DOHH2 (cell line): ENCODE results near the gene KLC4.

Experiments used
- H3F3A ChIP-seq: fragments of 200-600 bp; sonication (generic), shearing (Covaris generic); 2 replicates; pipeline ENCODE4 v1.6.0; 2016; ENCODE audit warnings: antibody characterized with exemption, mild to moderate bottlenecking; ENCODE audit not compliant: control insufficient read depth, insufficient read depth
- H3K27ac ChIP-seq: fragments of 200-600 bp; sonication (generic); 2 replicates; pipeline ENCODE4 v1.5.1; 2014; ENCODE audit warnings: low read depth, mild to moderate bottlenecking, low read length, moderate library complexity
- H3K27me3 ChIP-seq: fragments of 200-600 bp; sonication (generic); 2 replicates; pipeline ENCODE4 v1.6.1; 2014; ENCODE audit warnings: mild to moderate bottlenecking, low read length, mixed read lengths; ENCODE audit not compliant: control insufficient read depth
- H3K36me3 ChIP-seq: fragments of 200-600 bp; sonication (generic); 2 replicates; pipeline ENCODE4 v1.6.1; 2014; ENCODE audit warnings: mild to moderate bottlenecking, low read length, moderate library complexity, mixed read lengths; ENCODE audit not compliant: control insufficient read depth
- H3K4me1 ChIP-seq: fragments of 200-600 bp; sonication (generic); 2 replicates; pipeline ENCODE4 v1.6.1; 2014; ENCODE audit warnings: mild to moderate bottlenecking, low read length, mixed read lengths; ENCODE audit not compliant: control insufficient read depth
- H3K4me2 ChIP-seq: fragments of 200-600 bp; sonication (generic); 2 replicates; pipeline ENCODE4 v1.6.0; 2014; ENCODE audit warnings: mild to moderate bottlenecking, low read length, moderate library complexity
- H3K4me3 ChIP-seq: fragments of 200-600 bp; sonication (generic); 2 replicates; pipeline ENCODE4 v1.5.1; 2014; ENCODE audit warnings: mild to moderate bottlenecking, low read length, mixed read lengths
- H3K79me2 ChIP-seq: fragments of 200-600 bp; sonication (generic); 2 replicates; pipeline ENCODE4 v1.6.1; 2014; ENCODE audit warnings: mild to moderate bottlenecking, low read length, mixed read lengths; ENCODE audit not compliant: control insufficient read depth
- H3K9me2 ChIP-seq: fragments of 200-600 bp; sonication (generic); replicated peaks from 2 replicates; pipeline ENCODE4 v1.6.1; 2014; ENCODE audit warnings: mild to moderate bottlenecking, low read length, mixed read lengths; ENCODE audit not compliant: control insufficient read depth
- H3K9me3 ChIP-seq: fragments of 200-600 bp; sonication (generic); 2 replicates; pipeline ENCODE4 v1.6.1; 2014; ENCODE audit warnings: antibody characterized with exemption, low read length, mixed read lengths; ENCODE audit not compliant: control insufficient read depth, insufficient read depth
- H4K20me1 ChIP-seq: fragments of 200-600 bp; sonication (generic); 2 replicates; pipeline ENCODE4 v1.6.0; 2014; ENCODE audit warnings: low read depth, mild to moderate bottlenecking, antibody characterized with exemption, low read length, moderate library complexity; ENCODE audit not compliant: control insufficient read depth, insufficient read depth
- EZH2phosphoT487 ChIP-seq: fragments of 200-600 bp; sonication (generic); IDR thresholded peaks from 2 replicates; pipeline ENCODE4 v1.6.1; 2017; ENCODE audit warnings: borderline replicate concordance, mild to moderate bottlenecking, antibody characterized with exemption, low read length, moderate library complexity, mixed read lengths
- TF ChIP-seq, protein P1 (sequence below): fragments of 200-600 bp; sonication (generic); IDR thresholded peaks from one replicate; pipeline ENCODE4 v1.5.1; 2014; ENCODE audit warnings: antibody characterized with exemption, mild to moderate bottlenecking, low read depth, low read length; ENCODE audit not compliant: poor library complexity, severe bottlenecking

Gene KLC4

DNA sequence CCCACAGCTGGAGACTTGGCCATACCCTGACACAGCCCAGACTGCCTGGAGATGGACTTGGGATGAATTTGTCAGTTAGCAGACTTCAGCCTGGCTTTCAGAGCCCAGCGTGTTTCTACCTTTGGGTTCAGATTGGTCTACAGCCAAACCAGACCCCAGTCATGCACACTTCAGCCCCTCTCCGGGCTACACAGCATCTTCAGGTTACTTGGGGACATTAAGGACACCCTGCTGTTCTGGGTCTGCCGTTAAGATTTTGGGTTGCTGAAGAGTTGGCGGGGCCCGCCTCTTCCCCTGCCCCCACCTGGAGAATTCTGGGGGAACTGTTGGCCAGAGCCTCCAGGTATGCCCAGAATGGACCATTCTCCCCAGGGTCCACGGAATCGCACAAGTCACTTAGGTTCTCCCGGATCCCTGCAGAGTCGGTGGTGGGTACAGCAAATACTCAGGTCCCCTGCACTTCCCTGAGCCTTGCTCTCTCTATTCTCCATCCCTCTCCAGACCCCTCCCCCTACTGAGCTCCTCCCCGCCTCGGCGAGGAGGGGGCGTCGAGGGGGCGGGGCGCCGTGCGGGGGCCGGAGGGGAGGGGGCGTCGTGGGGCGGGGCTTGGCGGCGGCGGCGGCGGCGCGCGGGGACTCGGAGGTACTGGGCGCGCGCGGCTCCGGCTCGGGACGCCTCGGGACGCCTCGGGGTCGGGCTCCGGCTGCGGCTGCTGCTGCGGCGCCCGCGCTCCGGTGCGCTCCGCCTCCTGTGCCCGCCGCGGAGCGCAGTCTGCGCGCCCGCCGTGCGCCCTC is 16.4 kb downstream of the KLC4 start, which contains the start of gene PTK7:
Gene PTK7 (plus strand): TSS at position 645 of the 794 bp plus-strand sequence. CDS start 175 bp downstream, outside the sequence.
- H3K27ac ChIP-seq = no peak within 1 kb of the TSS
- no peaks in the 10 kb centered on the region for H3F3A ChIP-seq

DNA sequence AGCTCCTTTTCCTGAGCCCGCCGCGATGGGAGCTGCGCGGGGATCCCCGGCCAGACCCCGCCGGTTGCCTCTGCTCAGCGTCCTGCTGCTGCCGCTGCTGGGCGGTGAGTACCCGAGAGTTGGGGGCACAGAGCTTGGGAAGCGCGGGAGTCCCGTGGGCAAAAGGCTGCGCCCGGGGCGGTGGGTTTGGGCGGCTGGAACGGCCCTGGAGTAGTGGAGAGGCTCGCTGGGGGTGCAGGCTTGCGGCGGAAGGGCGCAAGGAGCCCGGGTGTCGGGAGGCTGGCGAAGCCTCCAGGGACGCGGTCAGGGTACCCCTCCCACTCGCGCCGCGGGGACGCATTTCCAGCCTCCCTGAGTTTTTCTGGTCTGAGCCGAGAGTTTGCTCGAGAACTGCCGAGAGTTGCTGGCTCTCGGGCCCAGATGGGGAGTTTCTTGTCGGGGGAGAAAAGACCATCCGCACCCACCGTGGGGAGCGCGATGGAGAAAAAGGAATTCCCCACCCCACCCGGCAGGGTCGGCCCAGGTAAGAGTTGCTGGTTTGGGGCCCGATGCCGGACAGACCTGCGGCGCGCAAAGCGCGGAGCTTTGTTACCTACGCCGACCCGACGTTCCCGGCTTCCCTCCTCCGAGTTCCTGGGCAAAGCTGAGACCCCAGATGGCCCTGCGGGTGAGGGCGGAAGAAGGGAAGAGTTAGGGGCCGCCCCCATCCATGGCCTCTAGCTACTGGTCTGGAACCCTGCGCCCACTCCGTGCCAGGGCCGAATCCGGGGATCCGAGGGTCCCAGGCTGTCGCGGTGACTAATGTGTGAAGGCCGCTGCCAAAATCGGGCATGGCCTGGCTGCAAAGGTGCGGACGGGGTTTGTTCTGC is 17.3 kb downstream of the KLC4 start:
- no peaks in the 10 kb centered on the region for H3K9me3 ChIP-seq
- peaks cover 6% of the 10 kb centered on the region; the same call in 1 of the 2 replicates for H3K4me1 ChIP-seq
- H4K20me1 ChIP-seq = no peaks in the 10 kb centered on the region
- H3K4me2 ChIP-seq = peak overlapping the region; percentile 69
- no peaks in the 10 kb centered on the region for H3K9me2 ChIP-seq
- H3F3A ChIP-seq = no peaks in the 10 kb centered on the region
- H3K79me2 ChIP-seq = no peaks in the 10 kb centered on the region
- H3K36me3 ChIP-seq = no peaks in the 10 kb centered on the region
- peak; percentile 94 for TF ChIP-seq EZH2phosphoT487
- TF ChIP-seq, protein P1, sequence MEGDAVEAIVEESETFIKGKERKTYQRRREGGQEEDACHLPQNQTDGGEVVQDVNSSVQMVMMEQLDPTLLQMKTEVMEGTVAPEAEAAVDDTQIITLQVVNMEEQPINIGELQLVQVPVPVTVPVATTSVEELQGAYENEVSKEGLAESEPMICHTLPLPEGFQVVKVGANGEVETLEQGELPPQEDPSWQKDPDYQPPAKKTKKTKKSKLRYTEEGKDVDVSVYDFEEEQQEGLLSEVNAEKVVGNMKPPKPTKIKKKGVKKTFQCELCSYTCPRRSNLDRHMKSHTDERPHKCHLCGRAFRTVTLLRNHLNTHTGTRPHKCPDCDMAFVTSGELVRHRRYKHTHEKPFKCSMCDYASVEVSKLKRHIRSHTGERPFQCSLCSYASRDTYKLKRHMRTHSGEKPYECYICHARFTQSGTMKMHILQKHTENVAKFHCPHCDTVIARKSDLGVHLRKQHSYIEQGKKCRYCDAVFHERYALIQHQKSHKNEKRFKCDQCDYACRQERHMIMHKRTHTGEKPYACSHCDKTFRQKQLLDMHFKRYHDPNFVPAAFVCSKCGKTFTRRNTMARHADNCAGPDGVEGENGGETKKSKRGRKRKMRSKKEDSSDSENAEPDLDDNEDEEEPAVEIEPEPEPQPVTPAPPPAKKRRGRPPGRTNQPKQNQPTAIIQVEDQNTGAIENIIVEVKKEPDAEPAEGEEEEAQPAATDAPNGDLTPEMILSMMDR = no peak
- no peak overlapping the region for H3K27ac ChIP-seq
- H3K4me3 ChIP-seq = peak overlapping the region; percentile 49
- peaks cover 38% of the 10 kb centered on the region for H3K27me3 ChIP-seq

More for the DNA sequence above, 16.4 kb downstream of the KLC4 start, which contains the start of gene PTK7:
- TF ChIP-seq EZH2phosphoT487 = no peak
- TF ChIP-seq, protein P1 = no peak
- H3K9me2 ChIP-seq = no peaks in the 10 kb centered on the region
- no peaks in the 10 kb centered on the region for H4K20me1 ChIP-seq
- H3K4me1 ChIP-seq = peaks cover 6% of the 10 kb centered on the region; the same call in 1 of the 2 replicates
- peak within 1 kb of the TSS; percentile 69 for H3K4me2 ChIP-seq
- H3K9me3 ChIP-seq = no peaks in the 10 kb centered on the region
- no peaks in the 10 kb centered on the region for H3K36me3 ChIP-seq
- H3K27me3 ChIP-seq = peaks cover 38% of the 10 kb centered on the region
- H3K4me3 ChIP-seq = peak within 1 kb of the TSS; percentile 49
- no peaks in the 10 kb centered on the region for H3K79me2 ChIP-seq

DNA sequence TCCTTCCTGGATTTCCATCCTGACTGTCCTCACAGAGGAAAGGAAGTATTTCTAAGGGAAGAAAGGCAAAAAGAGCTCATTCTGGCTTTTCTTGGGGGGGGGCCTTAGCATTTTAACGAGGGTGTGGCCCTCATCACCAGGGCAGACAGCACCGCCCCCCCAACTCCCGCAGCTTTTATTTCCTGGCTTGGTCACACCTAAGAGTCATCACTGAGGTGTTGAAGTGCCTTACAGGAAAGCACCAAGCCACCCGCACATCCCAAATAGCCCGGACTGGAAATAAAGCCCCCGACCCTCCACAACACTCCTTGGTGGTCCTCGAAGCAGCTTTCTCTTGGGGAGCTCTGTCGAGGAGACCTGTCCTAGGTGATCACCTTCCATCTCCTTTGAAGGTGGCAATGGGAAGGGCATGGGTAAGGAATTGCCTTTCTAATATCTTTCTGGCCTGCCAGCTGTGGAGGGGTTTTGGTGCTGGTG is 17.9 kb downstream of the KLC4 start:
- no peak overlapping the region for H3K27ac ChIP-seq
- H3K4me2 ChIP-seq = no peak overlapping the region
- H3K36me3 ChIP-seq = no peaks in the 10 kb centered on the region
- H3F3A ChIP-seq = no peaks in the 10 kb centered on the region
- no peak overlapping the region for H3K4me3 ChIP-seq
- no peaks in the 10 kb centered on the region for H3K9me3 ChIP-seq
- H3K4me1 ChIP-seq = peaks cover 6% of the 10 kb centered on the region; the same call in 1 of the 2 replicates
- H3K79me2 ChIP-seq = no peaks in the 10 kb centered on the region
- TF ChIP-seq EZH2phosphoT487 = no peak
- TF ChIP-seq, protein P1 = no peak
- peaks cover 38% of the 10 kb centered on the region for H3K27me3 ChIP-seq
- H4K20me1 ChIP-seq = no peaks in the 10 kb centered on the region
- H3K9me2 ChIP-seq = no peaks in the 10 kb centered on the region
